ENCODE data around the gene SMYD3. TPM values are rescaled to one million over a fixed set of nuclear protein-coding genes. Genes with fewer than 3 reads are reported as not detected.
"Not testable (repeated sequence)": the region's sequence is repeated elsewhere in the genome, so short reads cannot be mapped to it uniquely, and the experiment has no call there.

SMYD3 gene
- total RNA-seq, 1 experiment from 2014 or later, result 25.5 TPM

DNA sequence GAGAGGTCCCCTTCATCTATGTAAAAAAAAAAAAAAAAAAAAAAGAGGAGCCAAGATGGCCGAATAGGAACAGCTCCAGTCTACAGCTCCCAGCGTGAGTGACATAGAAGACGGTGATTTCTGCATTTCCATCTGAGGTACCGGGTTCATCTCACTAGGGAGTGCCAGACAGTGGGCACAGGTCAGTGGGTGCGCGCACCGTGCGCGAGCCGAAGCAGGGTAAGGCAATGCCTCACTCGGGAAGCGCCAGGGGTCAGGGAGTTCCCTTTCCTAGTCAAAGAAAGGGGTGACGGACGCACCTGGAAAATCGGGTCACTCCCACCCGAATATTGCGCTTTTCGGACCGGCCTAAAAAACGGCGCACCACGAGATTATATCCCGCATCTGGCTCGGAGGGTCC, 690.6 kb downstream of the SMYD3 start:
- H4K20me1 ChIP-seq (ENCODE audit: control insufficient read depth, insufficient read depth, insufficient read length); H3K56ac ChIP-seq (ENCODE audit: insufficient read length, low read depth, low read length); H3K14ac ChIP-seq (ENCODE audit: insufficient read depth, low read length); H3T11ph ChIP-seq (ENCODE audit: low read length); H4K8ac ChIP-seq (replicated peaks; ENCODE audit: insufficient read length, low read depth, low read length); H3K27me3 ChIP-seq (ENCODE audit: insufficient read depth, low read length); H3K4me1 ChIP-seq (ENCODE audit: insufficient read depth, low read length); H3K79me1 ChIP-seq (ENCODE audit: insufficient read depth, low read depth, low read length, poor library complexity, severe bottlenecking); H2AFZ ChIP-seq (ENCODE audit: low read length); H4K5ac ChIP-seq (ENCODE audit: insufficient read length, low read depth, low read length); H3K4me2 ChIP-seq (ENCODE audit: insufficient read depth, insufficient read length, low read length); H3K23me2 ChIP-seq (ENCODE audit: insufficient read length, low read depth, low read length, poor library complexity, severe bottlenecking); H2BK15ac ChIP-seq (ENCODE audit: low read depth, low read length); H2BK20ac ChIP-seq (ENCODE audit: low read depth, low read length, poor library complexity, severe bottlenecking); DNase-seq; H2BK12ac ChIP-seq (ENCODE audit: insufficient read length, low read depth, low read length); H3K23ac ChIP-seq (ENCODE audit: insufficient read length, low read depth, low read length); H3K27ac ChIP-seq (ENCODE audit: insufficient read length, low read depth, low read length); H4K91ac ChIP-seq (ENCODE audit: insufficient read length, low read depth, low read length); H3K79me2 ChIP-seq (ENCODE audit: insufficient read depth, low read length); H3K9ac ChIP-seq (ENCODE audit: extremely low read depth, insufficient read length, low read length); H3K36me3 Mint-ChIP-seq (ENCODE audit: insufficient read depth in 1 of 3, low read depth in 3 of 3); H3K27ac Mint-ChIP-seq; H2AK5ac ChIP-seq (ENCODE audit: insufficient read length, low read length); H2BK5ac ChIP-seq (ENCODE audit: insufficient read length, low read length); H3K4me1 Mint-ChIP-seq; H3K18ac ChIP-seq (ENCODE audit: insufficient read length, low read depth, low read length); H3K4ac ChIP-seq (ENCODE audit: low read depth, low read length); H3K9me3 Mint-ChIP-seq; H3K9me3 ChIP-seq (ENCODE audit: control insufficient read depth, low read depth, low read length): not testable (repeated sequence)
- H2BK120ac ChIP-seq (ENCODE audit: low read depth, low read length, poor library complexity, severe bottlenecking), result peak overlapping the region; percentile 44
- Mint-ChIP-seq H3K27me3 (ENCODE audit: low read depth) (peaks cover 13% of the 10 kb centered on the region), H3K4me3 (peak overlapping the region; percentile 44 to 52; a peak in 2 of 5 replicates)
- no CpG with 5 or more reads among the region's 24 CpGs for WGBS (ENCODE audit: extremely low coverage, insufficient read length, low lambda C conversion rate)

All from H9 (cell line).